D341Med (cell line): ENCODE measurements around the gene AGO1.
"Not testable (repeated sequence)": the region's sequence is repeated elsewhere in the genome, so short reads cannot be mapped to it uniquely, and the experiment has no call there.

Experiments
- DNase-seq: peaks from one replicate; pipeline ENCODE4 v3.0.0; 2012; ENCODE audit warnings: low spot score

AGO1 gene

GRCh38 chr1:35915693-35916092, 32.7 kb downstream of the AGO1 start:
- no peak for DNase-seq

- no peak for DNase-seq
Observed at GRCh38 chr1:35923791-35924221, 40.8 kb downstream of the AGO1 start.

GRCh38 chr1:35924838-35925237, 41.8 kb downstream of the AGO1 start:
- no peak for DNase-seq

GRCh38 chr1:35925741-35926140, 42.7 kb downstream of the AGO1 start:
- no peak for DNase-seq

GRCh38 chr1:35927472-35927871, 44.5 kb downstream of the AGO1 start:
- DNase-seq: no peak

GRCh38 chr1:35929730-35930592, 47.0 kb downstream of the AGO1 start:
- DNase-seq: peak; percentile 53

- DNase-seq: peak; percentile 93
Observed at GRCh38 chr1:35930593-35931445, 47.8 kb downstream of the AGO1 start, which contains the start of gene AGO3. Gene AGO3 (plus strand): TSS chr1:35931105. CDS start chr1:35931427, 322 bp downstream.

GRCh38 chr1:35931446-35932157, 48.6 kb downstream of the AGO1 start:
- peak; percentile 67 for DNase-seq

GRCh38 chr1:35932158-35932636, 49.2 kb downstream of the AGO1 start:
- no peak for DNase-seq

GRCh38 chr1:35932941-35933340, 49.9 kb downstream of the AGO1 start:
- no peak for DNase-seq

- no peak for DNase-seq
Observed at GRCh38 chr1:35935442-35936388, 52.7 kb downstream of the AGO1 start.

GRCh38 chr1:35936838-35937237, 53.8 kb downstream of the AGO1 start:
- no peak for DNase-seq

GRCh38 chr1:35939484-35939883, 56.5 kb downstream of the AGO1 start:
- DNase-seq: no peak

GRCh38 chr1:35945327-35945726, 62.3 kb downstream of the AGO1 start:
- no peak for DNase-seq

GRCh38 chr1:35947547-35947946, 64.5 kb downstream of the AGO1 start:
- DNase-seq: no peak

GRCh38 chr1:35958558-35958957, 75.5 kb downstream of the AGO1 start:
- DNase-seq: no peak

- DNase-seq: no peak
Observed at GRCh38 chr1:35959304-35959703, 76.3 kb downstream of the AGO1 start.

- DNase-seq: no peak
Observed at GRCh38 chr1:35962952-35963351, 79.9 kb downstream of the AGO1 start.

GRCh38 chr1:35964277-35964676, 81.3 kb downstream of the AGO1 start:
- DNase-seq: not testable (repeated sequence)

- no peak for DNase-seq
Observed at GRCh38 chr1:35968396-35968795, 85.4 kb downstream of the AGO1 start.

GRCh38 chr1:35971601-35972000, 88.6 kb downstream of the AGO1 start:
- DNase-seq: no peak
